ENCODE measurements around the gene MSI2.

DNA sequence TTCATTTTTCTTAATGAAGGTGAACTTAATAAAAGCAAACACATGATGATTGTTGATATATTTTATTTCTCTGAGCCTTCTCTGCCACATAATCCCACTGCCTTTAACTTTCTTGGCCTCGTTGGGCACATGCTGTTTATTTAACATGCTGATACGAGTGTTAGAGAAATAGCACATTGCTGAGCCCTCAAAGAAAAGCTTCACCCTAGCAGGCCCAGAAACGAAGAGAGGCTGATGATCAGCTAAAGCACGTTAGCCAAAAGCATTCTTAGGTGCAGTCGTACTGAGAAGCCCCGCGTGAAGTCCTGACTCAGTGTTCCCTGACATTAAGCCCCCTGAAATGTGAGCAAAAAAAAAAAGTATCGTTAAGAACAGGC, 366.0 kb downstream of the MSI2 start:
- TF ChIP-seq POLR2AphosphoS5 (IDR thresholded peaks at IDR 0.05) = no peak
- TF ChIP-seq, protein P1, sequence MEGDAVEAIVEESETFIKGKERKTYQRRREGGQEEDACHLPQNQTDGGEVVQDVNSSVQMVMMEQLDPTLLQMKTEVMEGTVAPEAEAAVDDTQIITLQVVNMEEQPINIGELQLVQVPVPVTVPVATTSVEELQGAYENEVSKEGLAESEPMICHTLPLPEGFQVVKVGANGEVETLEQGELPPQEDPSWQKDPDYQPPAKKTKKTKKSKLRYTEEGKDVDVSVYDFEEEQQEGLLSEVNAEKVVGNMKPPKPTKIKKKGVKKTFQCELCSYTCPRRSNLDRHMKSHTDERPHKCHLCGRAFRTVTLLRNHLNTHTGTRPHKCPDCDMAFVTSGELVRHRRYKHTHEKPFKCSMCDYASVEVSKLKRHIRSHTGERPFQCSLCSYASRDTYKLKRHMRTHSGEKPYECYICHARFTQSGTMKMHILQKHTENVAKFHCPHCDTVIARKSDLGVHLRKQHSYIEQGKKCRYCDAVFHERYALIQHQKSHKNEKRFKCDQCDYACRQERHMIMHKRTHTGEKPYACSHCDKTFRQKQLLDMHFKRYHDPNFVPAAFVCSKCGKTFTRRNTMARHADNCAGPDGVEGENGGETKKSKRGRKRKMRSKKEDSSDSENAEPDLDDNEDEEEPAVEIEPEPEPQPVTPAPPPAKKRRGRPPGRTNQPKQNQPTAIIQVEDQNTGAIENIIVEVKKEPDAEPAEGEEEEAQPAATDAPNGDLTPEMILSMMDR (IDR thresholded peaks at IDR 0.05) = no peak
- TF ChIP-seq POLR2A (IDR thresholded peaks at IDR 0.05) = no peak
- TF ChIP-seq EP300 (IDR thresholded peaks at IDR 0.05) = no peak

Measured in sigmoid colon (tissue), 4 donors.